GM18870 (cell line): ENCODE data around the gene CCNB2.
"Not testable (repeated sequence)": the region's sequence is repeated elsewhere in the genome, so short reads cannot be mapped to it uniquely, and the experiment has no call there.

Source experiments
- ATAC-seq: cut with Tn5 transposase; IDR thresholded peaks from one replicate; pipeline ENCODE4 v1.9.1; 2021; ENCODE audit warnings: moderate library complexity; ENCODE audit not compliant: unreplicated experiment

The CCNB2 gene

GRCh38 chr15:59104912-59105732 is at the start of gene CCNB2:
TSS of gene CCNB2 (plus strand) at chr15:59105146. CDS start at chr15:59105269, 123 bp downstream.
- peak; percentile 90 for ATAC-seq

- ATAC-seq = no peak
These were observed 45.8 kb upstream of the CCNB2 start for GRCh38 chr15:59059076-59059597.

GRCh38 chr15:59060348-59060747 is 44.6 kb upstream of the CCNB2 start:
- no peak for ATAC-seq

GRCh38 chr15:59063042-59063441 is 41.9 kb upstream of the CCNB2 start:
- no peak for ATAC-seq

- no peak for ATAC-seq
These were observed 35.5 kb upstream of the CCNB2 start for GRCh38 chr15:59069430-59069829.

- ATAC-seq = no peak
These were observed 30.3 kb upstream of the CCNB2 start for GRCh38 chr15:59074607-59075006.

- ATAC-seq = no peak
These were observed 17.2 kb upstream of the CCNB2 start for GRCh38 chr15:59087731-59088130.

- ATAC-seq = no peak
These were observed 10.9 kb upstream of the CCNB2 start for GRCh38 chr15:59094077-59094476.

GRCh38 chr15:59096429-59096828 is 8.5 kb upstream of the CCNB2 start:
- ATAC-seq = no peak

GRCh38 chr15:59099162-59099685 is 5.7 kb upstream of the CCNB2 start:
- no peak for ATAC-seq

GRCh38 chr15:59104602-59104911 is 389 bp upstream of the CCNB2 start:
- ATAC-seq = no peak

GRCh38 chr15:59105854-59106253 is 908 bp downstream of the CCNB2 start:
- ATAC-seq = no peak

GRCh38 chr15:59111251-59111650 is 6.3 kb downstream of the CCNB2 start:
- ATAC-seq = no peak

- ATAC-seq = no peak
These were observed 10.1 kb downstream of the CCNB2 start for GRCh38 chr15:59115047-59115446.

- ATAC-seq = no peak
These were observed 11.2 kb downstream of the CCNB2 start for GRCh38 chr15:59116141-59116540.

- no peak for ATAC-seq
These were observed 11.8 kb downstream of the CCNB2 start for GRCh38 chr15:59116771-59117170.

- ATAC-seq = no peak
These were observed 14.7 kb downstream of the CCNB2 start for GRCh38 chr15:59119625-59120024.

GRCh38 chr15:59120937-59121336 is 16.0 kb downstream of the CCNB2 start:
- no peak for ATAC-seq

- ATAC-seq = no peak
These were observed 19.3 kb downstream of the CCNB2 start for GRCh38 chr15:59124261-59124660.

GRCh38 chr15:59125683-59126082 is 20.7 kb downstream of the CCNB2 start:
- not testable (repeated sequence) for ATAC-seq

- ATAC-seq = not testable (repeated sequence)
These were observed 22.3 kb downstream of the CCNB2 start for GRCh38 chr15:59127255-59127654.

GRCh38 chr15:59131456-59131855 is 26.5 kb downstream of the CCNB2 start:
- ATAC-seq = no peak
